GM12874 (cell line): ENCODE results near the gene RNF133.

Experiments used
- CTCF ChIP-seq: IDR thresholded peaks from 2 replicates; pipeline ENCODE4 v1.5.1; 2011; ENCODE audit warnings: low read depth, mild to moderate bottlenecking, control low read depth, low read length, moderate library complexity; ENCODE audit not compliant: insufficient read depth

The RNF133 gene

GRCh38 chr7:122699017-122699416, at the start of gene RNF133:
Gene RNF133, minus strand, starts transcription at chr7:122699117. Its CDS starts 199 bp downstream, at chr7:122698918.
- no peak for TF ChIP-seq CTCF

GRCh38 chr7:122748195-122748594, 49.3 kb upstream of the RNF133 start:
- TF ChIP-seq CTCF, result no peak

- no peak for TF ChIP-seq CTCF
These were observed 48.0 kb upstream of the RNF133 start for GRCh38 chr7:122746948-122747347.

- no peak for TF ChIP-seq CTCF
These were observed 44.3 kb upstream of the RNF133 start for GRCh38 chr7:122743211-122743610.

GRCh38 chr7:122738947-122739346, 40.0 kb upstream of the RNF133 start:
- TF ChIP-seq CTCF, result no peak

- TF ChIP-seq CTCF, result no peak
These were observed 37.3 kb upstream of the RNF133 start for GRCh38 chr7:122736183-122736582.

- no peak for TF ChIP-seq CTCF
These were observed 28.8 kb upstream of the RNF133 start for GRCh38 chr7:122727759-122728158.

GRCh38 chr7:122727354-122727753, 28.4 kb upstream of the RNF133 start:
- TF ChIP-seq CTCF, result no peak
